ENCODE measurements around the gene SLC10A7. TPM values are rescaled to one million over a fixed set of nuclear protein-coding genes. Genes with fewer than 3 reads are reported as not detected.

SLC10A7 gene
- total and polyA plus RNA-seq, 2 of the 8 experiments (the other 6 are each of a cell fraction or from before 2014, with no cell fraction given) = 2.5 to 2.9 TPM

DNA sequence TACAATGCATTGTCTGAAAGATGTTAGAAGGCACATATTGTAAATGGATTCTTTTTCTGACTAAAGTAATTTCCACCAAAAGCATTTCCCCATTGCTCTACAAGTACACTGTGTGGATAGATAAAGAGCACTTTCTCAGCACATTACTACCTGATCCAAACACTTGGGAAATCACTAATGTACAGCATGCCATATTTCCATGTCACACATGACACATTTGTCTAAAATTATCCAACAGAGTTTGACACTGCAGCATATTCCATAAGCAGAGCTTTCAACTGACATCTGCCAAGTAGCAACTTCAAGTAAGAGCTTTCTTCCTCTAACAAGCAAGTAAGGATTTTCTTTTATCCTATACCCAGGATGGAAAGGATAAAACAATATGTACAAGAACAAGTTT is 257.9 kb downstream of the SLC10A7 start:
- no peaks in the 10 kb centered on the region for H3K27me3 ChIP-seq (replicated peaks in 1 of 4; ENCODE audit: control insufficient read depth in 3 of 4, extremely low read depth in 1 of 4, insufficient read depth in 3 of 4, low read length in 3 of 4)
- no peak overlapping the region for H2BK120ac ChIP-seq (replicated peaks; ENCODE audit: low read depth, low read length)
- H3K79me2 ChIP-seq (ENCODE audit: control insufficient read depth in 1 of 2, insufficient read depth in 2 of 2, low read length in 2 of 2) = no peaks in the 10 kb centered on the region
- no peaks in the 10 kb centered on the region for H4K20me1 ChIP-seq (replicated peaks in 1 of 2; ENCODE audit: control insufficient read depth in 1 of 2, insufficient read depth in 2 of 2, low read length in 2 of 2)
- H2AFZ ChIP-seq (ENCODE audit: low read length) = no peak overlapping the region
- H4K91ac ChIP-seq (replicated peaks; ENCODE audit: insufficient read length, low read length) = no peak overlapping the region
- no peaks in the 10 kb centered on the region for H3K9me3 ChIP-seq (ENCODE audit: insufficient read depth in 2 of 2, low read depth in 1 of 2, low read length in 1 of 2)
- no peaks in the 10 kb centered on the region for H3K23me2 ChIP-seq (ENCODE audit: low read depth, low read length)
- FAIRE-seq = no peak
- H3K79me1 ChIP-seq (ENCODE audit: low read depth, low read length) = no peaks in the 10 kb centered on the region
- DNase-seq (ENCODE audit: low read depth in 1 of 2, low spot score in 2 of 2) = no peak
- no peak overlapping the region for H3K4ac ChIP-seq (replicated peaks; ENCODE audit: insufficient read length, low read depth, low read length)
- H4K8ac ChIP-seq (ENCODE audit: extremely low read depth, insufficient read depth, low read length) = no peak overlapping the region
- no peak overlapping the region for H3K4me3 ChIP-seq (ENCODE audit: extremely low read depth in 1 of 4, insufficient read depth in 2 of 4, low read depth in 3 of 4, low read length in 4 of 4)
- H3K4me2 ChIP-seq (ENCODE audit: insufficient read depth in 1 of 2, low read depth in 2 of 2, low read length in 2 of 2) = no peak overlapping the region
- H3K56ac ChIP-seq (replicated peaks; ENCODE audit: insufficient read length, low read depth, low read length) = no peak overlapping the region
- H3K27ac ChIP-seq (ENCODE audit: low read depth, low read length) = no peak overlapping the region
- no peak overlapping the region for H3K14ac ChIP-seq (ENCODE audit: insufficient read length)
- H3K4me1 ChIP-seq (replicated peaks in 1 of 4; ENCODE audit: control insufficient read depth in 3 of 4, insufficient read depth in 4 of 4, low read length in 3 of 4) = peaks cover 0 to 3% (median 2%) of the 10 kb centered on the region in 4 experiments; a peak in 3 of 7 replicates
- no peak overlapping the region for H2BK15ac ChIP-seq (ENCODE audit: low read length)
- ChIA-PET CTCF (ENCODE audit: partially characterized antibody) (interaction anchor here (0.7 to 1.5 kb wide), 4 partner anchors 9 to 30 kb away, joined by 3 to 8 read pairs (median 4); no protein-coding TSS in a partner anchor), POLR2A (ENCODE audit: partially characterized antibody) (no interaction called here)
- no peak overlapping the region for H2BK12ac ChIP-seq (ENCODE audit: low read depth, low read length)
- H3K36me3 ChIP-seq (ENCODE audit: control insufficient read depth in 2 of 4, insufficient read depth in 4 of 4, low read length in 3 of 4) = no peaks in the 10 kb centered on the region
- no peak overlapping the region for H4K5ac ChIP-seq (ENCODE audit: insufficient read length, low read depth, low read length)
- H3K9ac ChIP-seq (replicated peaks in 1 of 4; ENCODE audit: extremely low read depth in 1 of 4, low read depth in 3 of 4, low read length in 3 of 4) = no peak overlapping the region
- no peak overlapping the region for H3K23ac ChIP-seq (ENCODE audit: insufficient read length)
- no peak overlapping the region for H3K18ac ChIP-seq (ENCODE audit: extremely low read depth, low read length)
- no peak overlapping the region for H2BK5ac ChIP-seq (ENCODE audit: low read depth, low read length)
- no peak overlapping the region for H2BK20ac ChIP-seq (ENCODE audit: low read length)
- no peak overlapping the region for H2AK5ac ChIP-seq (ENCODE audit: low read depth, low read length)
- TF ChIP-seq ZNF274 (IDR thresholded peaks at IDR 0.05; ENCODE audit: borderline replicate concordance, extremely low read depth, low read length) (no peak), ATF2 (IDR thresholded peaks at IDR 0.05; ENCODE audit: low read length) (no peak), FOSL1 (IDR thresholded peaks at IDR 0.05; ENCODE audit: insufficient read depth, low read depth, low read length) (no peak), TCF12 (IDR thresholded peaks at IDR 0.05; ENCODE audit: low read depth, low read length) (no peak), ASH2L (IDR thresholded peaks at IDR 0.05; ENCODE audit: low read length) (no peak), NRF1 (IDR thresholded peaks at IDR 0.05; ENCODE audit: low read depth, low read length) (no peak), SP2 (IDR thresholded peaks at IDR 0.05; ENCODE audit: low read length) (no peak), CHD2 (IDR thresholded peaks at IDR 0.05; ENCODE audit: low read length) (no peak), MAX (IDR thresholded peaks at IDR 0.05) (no peak), SUZ12 (IDR thresholded peaks at IDR 0.05; ENCODE audit: low read length) (no peak), NANOG (IDR thresholded peaks at IDR 0.05; ENCODE audit: insufficient read depth, low read depth, low read length, poor library complexity, severe bottlenecking) (no peak), HDAC6 (IDR thresholded peaks at IDR 0.05; ENCODE audit: low read depth, low read length) (no peak), TAF7 (optimal IDR thresholded peaks at IDR 0.05; ENCODE audit: borderline replicate concordance, low read depth, low read length) (no peak), RNF2 (IDR thresholded peaks at IDR 0.05; ENCODE audit: borderline replicate concordance, low read depth, low read length, missing control alignments, poor library complexity, severe bottlenecking) (no peak)
